ENCODE measurements around the gene ENO3.

Gene ENO3

DNA sequence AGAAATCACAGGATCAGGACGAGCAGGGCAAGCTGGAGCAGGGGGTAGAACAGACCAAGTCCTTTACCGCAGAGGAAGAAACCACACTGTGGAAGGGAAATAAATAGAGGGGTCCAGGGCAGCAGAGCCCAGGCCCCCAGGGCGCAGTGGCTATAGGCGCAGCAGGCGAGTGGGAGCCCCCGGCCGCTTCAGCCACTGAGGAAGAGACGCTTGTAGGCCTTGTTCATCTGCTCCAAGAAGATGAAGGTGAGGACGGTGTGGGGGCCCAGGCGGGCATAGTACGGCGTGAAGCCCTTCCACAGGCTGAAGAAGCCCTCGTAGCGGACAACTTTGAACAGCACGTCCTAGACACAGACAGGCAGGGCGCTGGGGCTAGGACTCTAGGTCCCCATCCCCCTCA, 13.4 kb upstream of the ENO3 start:
- no peak for DNase-seq (ENCODE audit: low spot score)

DNA sequence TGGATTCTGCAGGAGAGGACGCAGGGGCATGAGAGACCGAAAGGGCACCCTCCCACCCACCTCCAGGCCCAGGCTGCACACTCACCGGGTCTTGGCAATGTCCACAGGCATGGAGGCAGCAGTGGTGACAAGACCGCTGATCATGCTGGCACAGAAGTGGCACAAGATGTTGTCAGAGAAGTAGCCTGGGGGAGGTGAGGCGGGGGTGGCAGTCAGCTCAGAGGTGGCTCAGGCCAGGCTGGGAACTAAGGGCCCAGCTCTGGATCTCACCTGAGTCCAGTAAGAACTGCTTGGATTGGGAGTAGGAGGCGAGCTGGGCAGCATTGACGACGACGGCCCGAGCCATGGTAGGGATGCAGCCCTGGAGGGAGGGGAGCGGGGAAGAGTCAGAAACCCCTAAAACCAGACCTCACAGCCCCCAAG, 12.8 kb upstream of the ENO3 start:
- DNase-seq (ENCODE audit: low spot score), result no peak

DNA sequence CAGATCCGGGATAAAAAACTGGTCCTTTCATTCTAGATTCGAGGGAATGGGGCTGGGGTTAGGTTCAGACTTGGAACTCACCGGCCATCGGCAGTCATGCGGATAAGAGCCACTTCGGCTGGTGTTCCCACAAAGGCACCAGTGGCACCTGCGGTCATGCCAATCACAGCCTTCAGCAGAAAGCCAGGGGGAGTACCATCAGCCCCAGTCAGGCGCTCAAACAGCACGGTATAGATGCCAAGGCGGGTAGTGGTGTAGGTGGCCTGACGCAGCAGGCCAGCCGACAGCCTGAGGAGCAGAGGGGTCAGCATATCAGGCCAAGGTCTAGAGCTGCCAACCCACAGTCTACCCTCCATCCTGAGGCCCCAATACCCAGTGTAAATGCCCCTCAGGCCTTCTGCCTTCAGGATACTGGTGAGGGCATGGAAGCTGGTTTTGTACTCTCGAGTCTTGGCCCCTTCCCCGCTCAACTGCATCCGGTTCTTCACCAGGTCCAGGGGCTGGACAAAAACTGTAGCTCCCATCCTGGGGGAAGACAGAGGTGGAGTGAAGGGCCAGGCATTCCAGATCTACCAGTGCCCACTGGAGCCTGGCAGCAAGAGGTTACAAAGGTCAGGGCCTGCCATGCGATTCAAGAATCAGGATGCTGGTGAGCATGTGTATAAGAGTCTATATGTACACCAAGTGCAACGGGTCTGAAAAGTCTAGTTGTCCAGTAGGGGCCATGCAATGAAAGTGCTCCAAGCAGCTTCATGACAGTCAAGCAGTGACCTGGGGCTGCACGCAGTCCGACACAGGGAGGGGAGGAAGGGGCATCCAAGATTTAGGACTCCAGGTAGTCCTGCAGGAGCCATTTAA, 12.0 kb upstream of the ENO3 start:
- no peak for DNase-seq (ENCODE audit: low spot score)

DNA sequence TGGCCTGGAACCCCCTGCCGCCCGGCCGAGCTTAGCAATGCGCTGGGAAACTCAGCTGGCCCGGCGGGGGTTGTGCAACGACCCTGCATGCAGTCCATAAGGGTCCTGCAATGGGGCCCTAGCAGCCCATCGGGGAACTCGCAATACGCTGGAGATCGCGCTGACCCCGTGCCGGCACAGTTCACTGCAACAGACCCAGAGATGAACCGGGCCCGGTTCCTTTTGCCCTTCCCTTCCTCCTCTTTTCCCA, 11.4 kb upstream of the ENO3 start:
- no peak for DNase-seq (ENCODE audit: low spot score)

GRCh38 chr17:4939796-4940554, 10.9 kb upstream of the ENO3 start, which contains the start of the genes RNF167 and SLC25A11:
TSS of gene RNF167 (plus strand) at chr17:4940268. CDS start at chr17:4940910, 642 bp downstream.
TSS of gene SLC25A11 (minus strand) at chr17:4940046. CDS start at chr17:4939910, 136 bp downstream.
- DNase-seq (ENCODE audit: low spot score), result peak; percentile 99

DNA sequence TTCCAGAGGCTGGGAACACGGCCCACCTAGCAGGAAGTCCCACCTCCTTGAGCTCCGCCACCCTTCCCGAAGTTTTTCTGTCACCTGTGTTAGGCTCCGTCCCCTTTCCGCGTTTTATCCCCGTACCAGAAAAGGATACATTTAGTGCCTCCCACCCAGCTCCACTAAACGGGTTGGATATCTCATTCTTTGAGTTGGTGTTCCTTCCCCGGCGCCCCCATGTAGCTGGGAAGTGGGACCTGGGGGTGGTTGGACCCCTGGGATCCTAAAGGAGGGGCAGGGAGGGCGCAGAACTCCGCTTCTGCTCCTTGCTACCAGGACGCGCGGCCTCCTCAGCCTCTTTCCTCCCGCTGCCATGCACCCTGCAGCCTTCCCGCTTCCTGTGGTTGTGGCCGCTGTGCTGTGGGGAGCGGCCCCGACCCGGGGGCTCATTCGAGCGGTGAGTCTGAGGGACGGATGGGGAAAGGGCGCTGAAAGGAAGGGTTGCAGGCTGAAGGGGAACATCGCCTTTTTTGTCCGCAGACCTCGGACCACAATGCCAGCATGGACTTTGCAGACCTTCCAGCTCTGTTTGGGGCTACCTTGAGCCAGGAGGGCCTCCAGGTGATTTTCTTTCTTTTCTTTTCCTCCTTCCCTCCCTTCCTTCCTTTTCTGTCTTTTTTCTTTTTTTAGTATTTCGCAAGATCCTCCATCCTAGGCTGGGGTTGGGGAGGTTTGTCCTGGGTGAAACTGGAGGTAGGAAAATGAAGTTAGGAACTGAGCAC, 10.2 kb upstream of the ENO3 start:
- no peak for DNase-seq (ENCODE audit: low spot score)

DNA sequence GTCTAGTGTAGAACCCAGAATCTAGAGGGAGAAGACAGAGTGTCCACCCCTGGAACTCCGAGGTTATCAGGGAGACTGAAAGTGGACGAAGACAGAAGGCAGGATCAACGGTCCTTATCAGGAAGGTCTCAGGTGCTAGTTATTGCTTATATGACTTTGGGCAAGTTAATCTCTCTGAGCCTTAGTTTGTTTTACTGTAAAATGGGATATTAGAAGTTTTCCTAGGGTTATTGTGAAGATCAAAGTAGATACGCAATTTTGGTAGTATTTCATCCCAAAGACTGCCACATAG, 9.7 kb upstream of the ENO3 start:
- no peak for DNase-seq (ENCODE audit: low spot score)

GRCh38 chr17:4942760-4943508, 8.0 kb upstream of the ENO3 start:
- DNase-seq (ENCODE audit: low spot score), result no peak

DNA sequence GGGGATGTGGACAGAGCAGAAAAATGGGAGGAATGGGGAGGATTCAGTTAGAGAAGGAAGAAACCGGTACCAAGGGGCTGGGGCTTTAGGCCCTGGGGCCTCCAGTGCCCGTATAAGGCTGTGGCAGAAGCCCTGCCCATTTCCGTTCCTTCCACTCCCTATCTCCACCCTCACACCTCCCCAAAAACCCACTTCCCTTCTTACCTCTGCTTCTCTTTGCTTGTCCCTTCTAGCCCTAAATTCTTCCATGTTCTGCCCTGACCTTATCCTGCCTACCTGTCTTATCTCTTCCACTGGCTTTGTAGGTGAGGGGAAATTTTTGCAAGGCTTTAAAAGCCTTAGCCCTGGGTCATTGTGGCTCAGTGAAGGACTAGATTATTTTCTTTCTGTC, 6.8 kb upstream of the ENO3 start:
- no peak for DNase-seq (ENCODE audit: low spot score)

DNA sequence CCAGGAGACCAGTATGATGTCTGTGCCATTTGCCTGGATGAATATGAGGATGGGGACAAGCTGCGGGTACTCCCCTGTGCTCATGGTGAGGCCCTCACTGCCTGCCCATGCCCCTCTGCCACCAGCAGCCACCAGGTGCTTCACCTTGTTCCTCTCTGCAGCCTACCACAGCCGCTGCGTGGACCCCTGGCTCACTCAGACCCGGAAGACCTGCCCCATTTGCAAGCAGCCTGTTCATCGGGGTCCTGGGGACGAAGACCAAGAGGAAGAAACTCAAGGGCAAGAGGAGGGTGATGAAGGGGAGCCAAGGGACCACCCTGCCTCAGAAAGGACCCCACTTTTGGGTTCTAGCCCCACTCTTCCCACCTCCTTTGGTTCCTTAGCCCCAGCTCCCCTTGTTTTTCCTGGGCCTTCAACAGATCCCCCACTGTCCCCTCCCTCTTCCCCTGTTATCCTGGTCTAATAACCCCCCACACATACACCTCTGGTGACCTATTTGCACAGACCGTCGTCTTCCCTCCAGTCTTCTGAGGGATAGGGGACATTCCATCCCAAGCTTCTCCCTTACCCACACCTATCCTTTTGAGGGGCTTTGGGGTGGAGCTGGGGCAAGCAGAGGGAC, 6.3 kb upstream of the ENO3 start:
- no peak for DNase-seq (ENCODE audit: low spot score)

DNA sequence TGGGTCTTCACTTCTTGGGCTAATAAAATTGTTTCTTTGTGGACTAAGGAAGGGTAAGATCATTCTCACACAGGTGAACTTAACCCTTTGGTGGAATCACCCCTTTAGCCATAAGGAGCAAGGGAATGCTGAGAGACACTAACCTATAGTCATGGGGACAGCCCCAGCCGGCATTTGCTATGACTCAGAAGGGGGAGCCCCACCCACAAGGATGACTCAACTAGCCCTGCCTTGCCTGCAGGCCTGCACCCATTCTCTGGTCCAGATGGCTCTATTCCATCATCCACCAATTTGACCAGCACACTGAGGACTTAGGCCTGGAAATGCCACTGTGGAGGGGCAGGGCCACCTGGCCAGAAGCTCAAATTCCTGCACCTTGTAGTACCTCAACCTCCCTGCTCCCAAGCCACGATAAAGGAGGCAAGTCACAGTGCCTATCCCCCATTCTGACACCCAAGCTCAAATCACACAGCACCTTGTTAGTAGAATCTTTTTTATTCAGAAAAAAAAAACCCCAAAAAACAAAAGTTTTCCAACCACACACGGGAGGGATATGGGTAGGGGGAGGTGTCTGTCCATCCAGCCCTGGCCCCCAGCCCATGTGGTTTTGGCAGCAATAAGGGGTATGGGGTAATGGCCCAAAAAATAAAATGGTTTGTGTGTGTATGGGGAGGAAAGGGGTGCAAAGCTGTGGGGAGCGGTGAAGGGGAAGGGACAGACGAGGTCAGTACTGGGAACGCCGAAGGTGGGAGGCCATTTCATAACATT, 5.6 kb upstream of the ENO3 start:
- DNase-seq (ENCODE audit: low spot score), result no peak

GRCh38 chr17:4945944-4946280, 5.0 kb upstream of the ENO3 start:
- no peak for DNase-seq (ENCODE audit: low spot score)

DNA sequence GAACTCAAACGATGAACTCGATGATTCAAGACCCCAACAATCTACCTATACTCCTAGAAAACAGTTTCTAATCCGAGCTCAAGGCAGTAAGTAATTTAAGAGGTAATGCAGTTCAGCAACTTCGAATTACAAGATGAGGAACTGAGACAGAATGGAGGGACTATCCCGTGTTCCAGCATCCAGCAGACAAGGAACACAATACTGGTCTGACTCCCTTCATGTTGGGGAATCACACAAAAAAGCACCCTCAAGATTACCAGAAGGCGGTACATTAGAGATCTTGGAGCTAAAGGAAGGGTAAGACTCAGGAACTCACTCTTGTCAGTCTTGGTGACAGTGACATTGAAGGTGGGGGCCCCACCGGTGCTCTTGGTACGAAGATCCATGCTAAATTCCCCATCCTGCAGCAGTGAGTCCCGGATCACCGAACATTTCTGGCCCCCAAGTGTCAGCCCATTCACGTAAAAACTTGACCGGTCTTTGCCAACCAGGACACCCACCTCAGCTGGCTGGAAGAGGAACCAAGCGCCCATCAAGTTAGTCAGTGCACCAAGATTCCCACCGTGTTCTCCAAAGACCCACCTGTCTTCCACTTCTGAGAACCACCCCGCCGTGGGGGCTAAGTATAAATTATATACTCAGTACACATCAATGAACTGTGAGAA, 4.5 kb upstream of the ENO3 start:
- DNase-seq (ENCODE audit: low spot score), result no peak

DNA sequence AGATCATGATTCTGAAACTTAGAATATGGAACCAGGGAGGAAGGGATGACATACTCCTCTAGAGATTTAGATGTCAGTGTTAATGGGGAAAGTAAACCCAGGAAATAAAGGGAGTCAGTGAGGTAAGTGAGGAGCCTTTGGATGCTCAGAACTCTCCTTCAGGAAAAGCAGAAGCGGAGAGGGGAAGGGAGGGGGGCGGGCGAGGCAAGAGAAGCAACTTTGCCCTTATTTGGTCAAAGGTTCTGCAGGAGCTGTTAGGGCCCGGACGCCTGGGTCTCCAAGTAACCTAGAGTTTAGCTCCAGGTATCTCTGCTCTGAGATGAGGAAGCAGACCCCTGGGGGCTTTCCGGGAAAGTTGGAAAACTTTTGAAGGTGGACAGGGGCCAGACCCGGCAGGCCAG, 3.9 kb upstream of the ENO3 start:
- no peak for DNase-seq (ENCODE audit: low spot score)

GRCh38 chr17:4947411-4948165, 3.3 kb upstream of the ENO3 start:
- DNase-seq (ENCODE audit: low spot score), result no peak

DNA sequence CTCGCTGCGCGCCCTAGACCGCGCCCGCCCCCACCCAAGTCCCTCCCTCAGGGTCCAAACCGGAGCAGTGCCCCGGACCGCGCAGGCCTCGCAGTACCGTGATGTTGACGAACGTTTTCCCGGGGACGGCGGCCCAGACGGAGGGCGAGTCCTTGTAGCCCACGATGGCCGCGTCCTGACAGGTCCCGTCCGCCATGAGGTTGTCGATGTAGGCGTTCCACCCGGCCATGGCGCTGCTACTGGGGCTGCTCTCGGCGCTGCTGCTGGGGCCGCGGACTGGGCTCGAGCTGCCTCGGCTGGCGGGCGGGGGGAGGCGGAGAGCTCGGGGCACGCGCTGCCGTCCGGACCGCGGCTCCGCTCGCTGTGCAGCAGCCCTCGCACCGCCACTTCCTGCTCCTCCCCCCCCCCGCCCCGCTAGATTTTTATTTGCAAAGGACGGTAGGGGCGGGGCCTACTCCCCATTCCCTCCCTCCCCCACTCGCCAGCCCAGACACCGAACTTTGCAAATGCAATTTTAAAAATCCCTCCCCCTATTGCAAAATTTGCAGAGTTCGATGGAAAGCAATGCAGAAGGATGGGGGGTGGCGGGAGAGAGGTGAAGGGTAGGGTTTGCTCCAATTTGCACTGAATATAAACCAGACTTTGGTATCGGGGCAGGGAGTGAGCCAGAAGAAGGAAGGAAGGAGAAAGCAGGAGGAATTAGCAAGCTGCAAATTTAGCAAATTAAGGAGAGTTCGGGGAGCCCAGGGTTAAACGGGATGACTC, 2.6 kb upstream of the ENO3 start, which contains the start of gene PFN1:
TSS of gene PFN1 (minus strand) at position 365 of the 765 bp plus-strand sequence. CDS start at position 229, 136 bp downstream.
- peak; percentile 89 for DNase-seq (ENCODE audit: low spot score)

DNA sequence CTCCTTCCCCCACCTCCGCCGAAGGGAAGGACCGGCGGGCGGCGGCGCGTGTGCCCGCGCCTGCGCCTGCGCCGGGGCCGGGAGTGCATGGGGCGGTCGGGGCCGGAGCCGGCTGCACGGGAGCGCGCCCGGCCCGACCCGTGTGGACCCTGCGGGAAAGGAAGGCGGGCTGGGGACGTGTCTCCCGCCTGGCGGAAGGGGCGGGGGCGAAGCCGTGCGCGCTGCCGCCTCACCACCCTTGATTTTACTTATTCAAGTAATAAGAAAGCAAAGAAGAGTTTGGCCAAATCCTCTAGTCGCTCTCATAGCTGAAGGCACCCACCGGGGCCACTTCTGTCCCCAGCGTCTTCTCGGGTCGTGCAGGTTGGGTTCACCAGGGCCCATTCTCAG, 2.0 kb upstream of the ENO3 start:
- DNase-seq (ENCODE audit: low spot score), result peak; percentile 88

- no peak for DNase-seq (ENCODE audit: low spot score)
These were observed 1.4 kb upstream of the ENO3 start for GRCh38 chr17:4949321-4950074.
